Ectodermal cell (in vitro differentiated cells): ENCODE data around the gene MICA.
"Not testable (repeated sequence)": the region's sequence is repeated elsewhere in the genome, so short reads cannot be mapped to it uniquely, and the experiment has no call there.

Source experiments
- H3K27ac ChIP-seq: 2 replicates; pipeline ENCODE4 v1.7.0; 2013; ENCODE audit warnings: mild to moderate bottlenecking, low read depth, low read length; ENCODE audit not compliant: insufficient read depth, poor library complexity, severe bottlenecking
- H3K27me3 ChIP-seq: 2 replicates; pipeline ENCODE4 v1.7.0; 2013; ENCODE audit warnings: mild to moderate bottlenecking, low read length; ENCODE audit not compliant: insufficient read depth, control insufficient read depth, poor library complexity, severe bottlenecking
- H3K36me3 ChIP-seq: one replicate; pipeline ENCODE4 v1.7.0; 2013; ENCODE audit warnings: low read length; ENCODE audit not compliant: control insufficient read depth, insufficient read depth
- H3K4me1 ChIP-seq: one replicate; pipeline ENCODE4 v1.7.0; 2013; ENCODE audit warnings: low read length; ENCODE audit not compliant: control insufficient read depth, insufficient read depth
- H3K4me3 ChIP-seq: 2 replicates; pipeline ENCODE4 v1.7.0; 2013; ENCODE audit warnings: low read depth, low read length, control low read depth; ENCODE audit not compliant: insufficient read depth
- H3K9me3 ChIP-seq: 2 replicates; pipeline ENCODE4 v1.7.0; 2013; ENCODE audit warnings: mild to moderate bottlenecking, low read length, moderate library complexity; ENCODE audit not compliant: control insufficient read depth
- WGBS, 2 experiments: methylation state at CpG; one replicate each; pipeline ENCODE4 v1.1.7; 2013; ENCODE audit warnings: missing lambda C conversion rate in 2 of 2; 5-methylcytosine and 5-hydroxymethylcytosine counted together

Gene MICA

GRCh38 chr6:31362751-31363150, 40.6 kb upstream of the MICA start:
- peaks cover 58% of the 10 kb centered on the region for H3K27me3 ChIP-seq
- H3K9me3 ChIP-seq, result no peaks in the 10 kb centered on the region
- 86 to 88% methylated on average over 4 to 5 of the region's 5 CpGs for WGBS, 2 experiments

GRCh38 chr6:31363811-31364210, 39.6 kb upstream of the MICA start:
- no peaks in the 10 kb centered on the region for H3K9me3 ChIP-seq
- H3K36me3 ChIP-seq, result no peaks in the 10 kb centered on the region
- no peaks in the 10 kb centered on the region for H3K4me1 ChIP-seq
- no peak overlapping the region for H3K4me3 ChIP-seq
- peaks cover 47% of the 10 kb centered on the region for H3K27me3 ChIP-seq
- H3K27ac ChIP-seq, result no peak overlapping the region

More at GRCh38 chr6:31362751-31363150, 40.6 kb upstream of the MICA start:
- H3K4me1 ChIP-seq, result no peaks in the 10 kb centered on the region
- no peaks in the 10 kb centered on the region for H3K36me3 ChIP-seq
- H3K4me3 ChIP-seq, result no peak overlapping the region
- no peak overlapping the region for H3K27ac ChIP-seq

GRCh38 chr6:31365864-31366263, 37.5 kb upstream of the MICA start:
- Histone ChIP-seq H3K36me3 (no peaks in the 10 kb centered on the region), H3K9me3 (no peaks in the 10 kb centered on the region), H3K4me3 (no peak overlapping the region), H3K27ac (no peak overlapping the region), H3K4me1 (no peaks in the 10 kb centered on the region), H3K27me3 (peaks cover 31% of the 10 kb centered on the region)
- WGBS, 2 experiments, result 94 to 96% methylated on average over 5 of the region's 5 CpGs

GRCh38 chr6:31366693-31367470, 36.5 kb upstream of the MICA start:
- Histone ChIP-seq H3K9me3 (no peaks in the 10 kb centered on the region), H3K36me3 (no peaks in the 10 kb centered on the region), H3K4me3 (no peak overlapping the region), H3K27me3 (peaks cover 31% of the 10 kb centered on the region), H3K27ac (no peak overlapping the region), H3K4me1 (no peaks in the 10 kb centered on the region)
- WGBS, 2 experiments, result 17 to 19% methylated on average over 28 to 30 of the region's 30 CpGs

- H3K27me3 ChIP-seq, result peaks cover 24% of the 10 kb centered on the region
- no peak overlapping the region for H3K27ac ChIP-seq
- 97 to 100% methylated on average over 2 of the region's 2 CpGs for WGBS, 2 experiments
- H3K36me3 ChIP-seq, result no peaks in the 10 kb centered on the region
- no peaks in the 10 kb centered on the region for H3K9me3 ChIP-seq
- H3K4me3 ChIP-seq, result no peak overlapping the region
- no peaks in the 10 kb centered on the region for H3K4me1 ChIP-seq
Measured at GRCh38 chr6:31368461-31368860, 34.9 kb upstream of the MICA start.

- 43 to 45% methylated on average over 8 of the region's 8 CpGs for WGBS, 2 experiments
- not testable (repeated sequence) for H3K4me3 ChIP-seq, H3K9me3 ChIP-seq, H3K27ac ChIP-seq, H3K27me3 ChIP-seq, H3K4me1 ChIP-seq, H3K36me3 ChIP-seq
Measured at GRCh38 chr6:31374118-31374517, 29.3 kb upstream of the MICA start.

- Histone ChIP-seq H3K27ac (no peak overlapping the region), H3K4me3 (no peak overlapping the region), H3K4me1 (no peaks in the 10 kb centered on the region), H3K9me3 (no peaks in the 10 kb centered on the region), H3K36me3 (no peaks in the 10 kb centered on the region), H3K27me3 (no peaks in the 10 kb centered on the region)
Measured at GRCh38 chr6:31375699-31376098, 27.7 kb upstream of the MICA start.

GRCh38 chr6:31377029-31377428, 26.4 kb upstream of the MICA start:
- H3K9me3 ChIP-seq, result no peaks in the 10 kb centered on the region
- H3K27me3 ChIP-seq, result no peaks in the 10 kb centered on the region
- 90 to 92% methylated on average over 3 of the region's 4 CpGs for WGBS, 2 experiments
- no peaks in the 10 kb centered on the region for H3K4me1 ChIP-seq
- H3K4me3 ChIP-seq, result no peak overlapping the region
- no peak overlapping the region for H3K27ac ChIP-seq
- no peaks in the 10 kb centered on the region for H3K36me3 ChIP-seq

- WGBS, 2 experiments, result 89 to 92% methylated on average over 9 of the region's 9 CpGs
Measured at GRCh38 chr6:31378062-31378720, 25.2 kb upstream of the MICA start.

GRCh38 chr6:31378721-31379103, 24.7 kb upstream of the MICA start:
- 86 to 91% methylated on average over 6 of the region's 6 CpGs for WGBS, 2 experiments
- Histone ChIP-seq H3K27me3 (no peaks in the 10 kb centered on the region), H3K4me1 (no peaks in the 10 kb centered on the region), H3K9me3 (no peaks in the 10 kb centered on the region), H3K4me3 (no peak overlapping the region), H3K36me3 (no peaks in the 10 kb centered on the region), H3K27ac (no peak overlapping the region)

More at GRCh38 chr6:31378062-31378720, 25.2 kb upstream of the MICA start:
- no peaks in the 10 kb centered on the region for H3K36me3 ChIP-seq
- no peaks in the 10 kb centered on the region for H3K27me3 ChIP-seq
- no peaks in the 10 kb centered on the region for H3K4me1 ChIP-seq
- no peak overlapping the region for H3K27ac ChIP-seq
- H3K9me3 ChIP-seq, result no peaks in the 10 kb centered on the region
- no peak overlapping the region for H3K4me3 ChIP-seq
